Posterior vena cava (tissue), 2 donors: ENCODE measurements around the gene NTN4. TPM values are rescaled to one million over a fixed set of nuclear protein-coding genes. Genes with fewer than 3 reads are reported as not detected.
"Not testable (repeated sequence)": the region's sequence is repeated elsewhere in the genome, so short reads cannot be mapped to it uniquely, and the experiment has no call there.

Experiments
- DNase-seq: peaks from one replicate; pipeline ENCODE4 v3.0.0-alpha.2; 2020; ENCODE audit warnings: low spot score
- intact Hi-C, 2 donors: fragments of 100-400 bp; cut with DNase I; formaldehyde crosslinking; loops; one replicate each; pipeline versions ENCODE4 v1.14.1 to v1.14.2; 2022 to 2023
- total RNA-seq, 2 donors: library from RNA; stranded (reverse); fragmentation: NEBNext Ultra II Directional; extraction: Animal tissue kit (Norgen Biotek cat#: 25700); gene quantifications; one replicate each; pipeline ENCODE4 v1.2.1, GENCODE V29; 2021
- donor health status: DM: yes; HTN: yes; CAD: no.
- donor health status: DM: yes; HTN: yes; CAD: no.

Gene NTN4
- total RNA-seq, 2 donors from 2014 or later = 20.5 to 24.6 TPM

DNA sequence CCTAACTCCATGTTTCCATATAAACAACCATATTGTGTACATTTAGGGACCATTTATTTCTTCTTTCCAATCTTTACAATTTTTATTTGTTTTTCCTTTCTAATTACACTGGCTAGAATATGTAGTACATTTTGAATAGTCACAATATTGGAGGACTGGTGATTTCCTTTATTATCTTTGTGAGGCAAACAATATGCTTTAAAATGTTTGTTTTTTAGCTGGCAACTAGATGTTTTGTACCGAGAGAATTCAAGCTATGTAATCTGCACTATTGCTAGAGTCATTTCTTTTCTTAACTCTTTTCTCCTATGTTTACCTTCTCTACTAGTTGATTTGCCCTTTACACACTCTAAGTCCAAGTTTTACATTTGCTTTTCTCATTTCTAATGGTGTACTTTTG is 13.3 kb upstream of the NTN4 start:
- intact Hi-C loops = no loop called here
- no peak for DNase-seq

DNA sequence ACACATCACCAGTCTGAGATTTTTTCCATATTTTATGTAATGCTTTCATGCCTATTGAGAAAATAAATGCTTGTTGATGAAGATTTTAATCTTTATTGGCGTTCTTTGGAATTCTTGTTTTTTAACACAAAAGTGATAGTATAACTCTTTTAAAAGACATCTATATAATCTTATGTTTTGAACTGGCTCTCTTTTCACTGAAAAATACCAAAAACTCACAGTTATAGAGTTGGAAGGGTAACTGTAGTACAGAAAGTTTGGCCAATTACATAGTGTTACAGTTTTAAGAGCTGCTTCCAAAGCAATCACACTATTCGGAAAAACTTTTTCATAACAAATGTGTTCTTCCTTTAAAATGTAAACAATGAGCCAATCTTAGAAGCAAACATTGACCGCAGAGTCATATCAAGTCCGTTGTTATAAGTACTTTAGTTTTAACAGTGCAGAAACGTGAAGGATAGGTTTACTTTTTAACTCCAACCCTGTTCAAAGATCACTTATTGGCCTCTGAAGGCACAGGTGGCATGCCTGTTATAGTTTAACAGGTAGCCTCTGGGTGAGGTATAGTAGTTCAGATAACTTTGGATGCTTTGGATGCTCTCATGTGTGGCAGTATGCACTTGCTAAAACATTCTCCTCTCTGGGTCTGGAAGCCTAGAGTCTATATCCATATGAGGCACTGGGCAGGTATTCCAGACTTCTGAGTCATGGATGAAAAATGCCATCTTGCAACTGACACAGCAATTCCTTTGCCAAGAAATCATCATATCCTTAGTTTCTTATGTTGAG is 12.1 kb upstream of the NTN4 start:
- DNase-seq = no peak
- intact Hi-C loops = no loop called here

DNA sequence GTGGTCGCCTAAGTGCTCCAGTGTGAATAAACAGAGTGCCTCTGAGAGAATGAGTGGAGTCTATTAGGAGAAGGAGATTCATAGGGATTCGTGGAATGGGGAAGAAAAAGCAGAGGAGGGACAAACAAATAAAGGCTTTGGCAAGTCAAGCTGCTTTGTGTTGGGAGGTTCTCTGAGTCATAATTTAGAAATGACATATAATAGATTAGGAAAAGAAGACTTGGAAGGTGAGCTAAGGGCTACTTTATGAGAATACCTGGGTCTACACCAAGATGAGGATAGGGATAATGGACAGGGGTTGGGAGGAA is 6.4 kb upstream of the NTN4 start:
- no peak for DNase-seq
- intact Hi-C loops = loop anchor here in 1 of 2 donors (5.0 kb wide), 1 partner anchor 870 kb away; no protein-coding TSS in a partner anchor

DNA sequence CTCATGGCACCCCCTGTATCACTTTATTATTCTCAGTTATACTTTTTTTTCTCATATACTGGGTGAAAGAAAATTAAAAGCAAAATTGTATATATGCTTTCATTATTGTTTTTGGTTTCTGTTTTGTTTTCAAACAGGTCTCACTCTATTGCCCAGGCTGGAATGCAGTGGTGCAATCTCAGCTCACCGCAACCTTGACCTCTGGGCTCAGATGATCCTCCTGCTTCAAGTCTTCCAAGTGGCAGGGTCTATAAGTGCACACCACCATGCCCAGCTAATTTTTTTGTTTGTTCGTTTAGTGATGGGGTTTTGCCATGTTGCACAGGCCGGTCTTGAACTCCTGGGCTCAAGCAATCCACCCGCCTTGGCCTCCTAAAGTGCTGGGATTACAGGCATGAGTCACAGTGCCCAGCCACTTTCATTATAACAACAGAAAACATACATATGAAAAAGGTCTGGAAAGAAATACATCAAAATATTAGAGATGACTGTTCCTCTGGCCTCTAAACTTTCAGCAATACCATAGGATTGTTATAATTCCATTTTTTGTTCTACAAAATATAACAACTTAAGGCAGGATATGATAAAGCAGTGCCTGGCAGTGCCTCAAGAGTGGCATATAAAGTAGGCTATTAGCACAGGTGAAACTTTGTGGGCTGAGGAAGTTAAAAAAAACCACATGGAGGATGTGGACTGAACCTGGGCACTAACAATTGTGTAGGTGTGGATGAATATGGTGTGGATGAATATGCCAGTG is 5.8 kb upstream of the NTN4 start:
- no peak for DNase-seq
- intact Hi-C loops = loop anchor here in 1 of 2 donors (5.0 kb wide), 1 partner anchor 869 kb away; no protein-coding TSS in a partner anchor

DNA sequence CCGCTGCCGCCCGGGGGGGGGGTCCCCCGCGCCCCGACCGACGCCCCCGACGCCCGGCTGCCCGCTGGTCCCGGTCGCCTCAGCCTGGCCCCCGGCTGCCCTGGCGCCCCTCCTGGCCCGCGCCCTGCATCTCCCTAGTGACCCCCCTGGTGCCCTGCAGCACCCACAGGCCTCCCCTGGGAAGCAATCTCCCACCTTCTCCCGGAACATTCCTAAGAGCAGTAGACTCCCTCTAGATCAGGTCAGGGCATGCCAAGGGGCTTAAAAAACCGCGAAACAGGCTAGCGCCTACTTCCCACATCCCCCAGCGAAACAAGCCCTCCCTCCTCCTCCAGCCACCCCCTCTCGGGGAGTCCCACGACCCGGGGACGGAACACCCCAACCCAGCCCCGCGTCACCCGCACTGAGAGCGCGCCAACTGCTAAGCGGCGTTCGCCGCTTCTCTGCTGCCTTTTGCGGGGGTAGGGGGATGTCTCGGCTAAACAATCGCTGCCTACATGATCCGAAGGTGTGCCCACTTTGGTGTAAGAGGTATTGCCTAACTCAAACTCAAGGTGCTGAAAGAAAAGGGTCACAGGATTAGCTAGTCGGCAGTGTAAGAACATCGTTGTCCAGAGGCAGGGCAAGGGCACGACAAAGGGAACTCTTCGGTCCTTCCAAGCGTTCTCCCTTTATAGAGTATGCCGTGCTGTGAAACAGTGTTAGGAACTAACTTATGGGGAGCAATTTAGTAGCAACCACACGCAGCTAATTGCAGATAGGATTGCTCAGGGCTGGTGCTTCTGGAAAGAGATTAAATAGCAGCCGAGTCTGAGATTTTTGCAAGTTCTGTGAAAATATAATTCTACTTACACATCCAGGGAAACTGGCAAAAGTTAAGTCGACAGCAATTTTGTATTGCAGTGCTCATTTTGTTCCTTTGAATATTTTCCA is 619 bp upstream of the NTN4 start:
- intact Hi-C loops = no loop called here
- no peak for DNase-seq

DNA sequence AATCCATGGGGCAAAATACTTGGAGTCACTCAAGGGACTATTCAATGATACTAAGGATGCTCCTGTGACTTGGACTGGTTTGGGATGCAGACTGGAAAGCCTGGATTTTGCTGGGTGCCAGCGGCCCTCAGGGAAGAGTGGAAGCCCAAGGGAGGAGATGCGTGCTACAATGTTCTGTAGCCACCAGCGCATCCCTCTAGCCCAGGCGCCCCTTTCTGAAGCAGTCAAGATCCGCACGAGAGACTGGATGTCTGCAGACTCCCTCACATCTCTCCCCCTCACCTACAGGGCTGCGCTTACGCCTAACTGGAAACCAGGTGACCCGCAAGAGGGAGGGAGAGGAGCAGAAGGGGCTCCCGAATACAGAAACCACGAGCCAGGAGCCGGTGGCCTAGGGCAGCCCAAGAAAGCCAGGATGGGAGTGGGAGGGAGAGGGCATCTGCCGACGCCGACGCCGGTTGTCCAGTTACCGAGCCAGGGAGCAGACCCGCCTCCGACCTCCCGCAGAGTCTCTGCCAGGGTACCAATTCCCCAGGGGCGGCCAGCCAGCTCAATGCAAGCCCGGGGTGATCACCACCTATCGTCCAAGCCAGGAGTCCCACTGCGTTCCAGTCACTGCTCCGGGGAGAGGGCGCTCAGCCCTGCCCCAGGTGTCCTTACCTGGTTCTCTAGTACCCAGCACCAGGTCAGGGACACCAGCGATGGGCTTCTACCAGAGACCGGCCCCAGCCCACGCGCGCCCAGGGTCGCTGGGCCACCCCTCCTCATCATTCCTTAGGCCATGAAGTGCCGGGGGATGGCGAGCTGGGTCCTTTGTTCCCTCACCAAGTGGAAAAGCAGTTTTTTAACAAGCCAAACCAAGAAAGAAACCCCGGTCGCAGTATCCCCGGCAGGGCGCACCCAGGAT is 1.2 kb downstream of the NTN4 start:
- DNase-seq = no peak

DNA sequence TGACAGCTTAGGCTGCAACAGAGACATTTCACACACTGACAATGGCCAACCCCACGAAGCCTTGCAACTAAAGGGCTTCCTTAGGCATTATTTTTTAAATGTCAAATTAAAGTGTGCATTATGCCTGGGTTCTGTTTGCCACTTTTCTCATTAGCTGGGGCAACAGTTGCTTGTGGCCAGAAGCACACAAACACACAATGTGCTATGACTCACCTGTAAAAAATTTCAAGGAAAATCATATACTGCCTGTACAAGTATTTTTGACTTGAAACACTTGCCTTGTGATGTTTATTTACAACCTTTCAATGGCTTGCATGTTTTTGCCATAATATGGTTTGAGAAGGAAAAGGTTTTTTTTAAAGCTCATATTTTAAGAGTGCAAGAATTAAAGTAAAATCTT is 1.9 kb downstream of the NTN4 start:
- DNase-seq = no peak
- intact Hi-C loops = no loop called here

More for the DNA sequence above, 1.2 kb downstream of the NTN4 start:
- intact Hi-C loops = no loop called here

DNA sequence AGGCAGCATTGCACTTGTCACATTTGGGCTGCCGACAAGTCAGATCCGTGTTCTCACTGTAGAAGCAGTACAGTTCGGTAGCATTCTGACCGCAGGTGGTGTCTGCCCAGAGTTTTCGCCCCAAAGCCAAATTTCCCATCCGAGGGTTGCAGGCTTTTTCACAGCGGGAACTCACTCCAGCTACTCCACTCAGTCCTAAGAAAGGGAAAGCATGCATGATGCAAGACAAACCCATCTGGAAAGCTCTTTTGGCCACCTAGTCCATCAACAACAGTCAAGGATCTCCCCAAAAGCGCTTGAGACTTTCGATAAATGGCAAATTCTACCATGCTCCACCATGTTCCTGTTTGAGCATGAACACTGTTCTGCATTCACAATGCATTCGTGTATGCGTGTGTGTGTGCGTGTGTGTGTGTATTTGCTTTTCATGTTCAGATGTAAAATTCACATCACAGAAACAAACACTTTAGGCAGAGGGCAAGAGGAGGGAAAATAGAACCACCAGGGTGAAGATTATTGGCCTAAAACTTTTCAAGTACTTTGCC is 3.2 kb downstream of the NTN4 start:
- no peak for DNase-seq
- intact Hi-C loops = no loop called here

DNA sequence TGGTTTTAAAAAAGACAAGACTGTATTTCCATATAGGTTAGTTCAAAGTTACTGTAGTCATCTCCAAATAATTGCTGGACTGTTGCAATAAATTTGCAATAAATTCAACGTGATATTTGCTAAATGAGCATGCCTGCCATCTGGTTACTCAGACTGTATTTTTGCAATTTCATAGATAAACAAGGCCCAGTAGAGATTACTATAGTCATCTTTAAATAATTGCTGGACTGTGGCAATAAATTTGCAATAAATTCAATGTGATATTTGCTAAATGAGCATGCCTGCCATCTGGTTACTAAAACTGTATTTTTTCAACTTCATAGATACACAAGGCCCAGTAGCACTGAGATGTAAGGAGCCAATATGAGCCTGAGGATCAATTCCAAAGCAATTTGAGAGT is 5.6 kb downstream of the NTN4 start:
- intact Hi-C loops = no loop called here
- DNase-seq = no peak

DNA sequence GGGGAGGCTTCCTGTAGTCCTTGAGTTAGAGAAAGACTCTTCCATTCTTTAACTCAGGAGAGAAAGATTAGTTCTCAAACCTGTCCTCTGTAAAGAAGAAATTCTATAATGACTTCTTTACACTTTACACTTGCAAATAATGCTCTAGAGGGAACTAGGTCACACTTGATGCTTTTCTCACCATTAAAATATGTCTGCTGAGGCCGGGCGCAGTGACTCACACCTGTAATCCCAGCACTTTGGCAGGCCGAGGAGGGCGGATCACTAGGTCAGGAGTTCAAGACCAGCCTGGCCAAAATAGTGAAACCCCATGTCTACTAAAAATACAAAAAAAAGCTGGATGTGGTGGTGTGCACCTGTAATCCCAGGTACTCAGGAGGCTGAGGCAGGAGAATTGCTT is 6.3 kb downstream of the NTN4 start:
- intact Hi-C loops = no loop called here

DNA sequence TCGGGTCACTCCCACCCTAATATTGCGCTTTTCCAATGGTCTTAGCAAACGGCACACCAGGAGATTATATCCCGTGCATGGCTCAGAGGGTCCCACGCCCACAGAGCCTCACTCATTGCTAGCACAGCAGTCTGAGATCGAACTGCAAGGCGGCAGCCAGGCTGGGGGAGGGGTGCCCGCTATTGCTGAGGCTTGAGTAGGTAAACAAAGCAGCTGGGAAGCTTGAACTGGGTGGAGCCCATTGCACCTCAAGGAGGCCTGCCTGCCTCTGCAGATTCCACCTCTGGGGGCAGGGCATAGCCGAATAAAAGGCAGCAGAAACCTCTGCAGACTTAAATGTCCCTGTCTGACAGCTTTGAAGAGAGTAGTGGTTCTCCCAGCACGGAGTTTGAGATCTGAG is 15.1 kb downstream of the NTN4 start:
- intact Hi-C loops = not testable (repeated sequence)

More for the DNA sequence above, 6.3 kb downstream of the NTN4 start:
- DNase-seq = no peak

DNA sequence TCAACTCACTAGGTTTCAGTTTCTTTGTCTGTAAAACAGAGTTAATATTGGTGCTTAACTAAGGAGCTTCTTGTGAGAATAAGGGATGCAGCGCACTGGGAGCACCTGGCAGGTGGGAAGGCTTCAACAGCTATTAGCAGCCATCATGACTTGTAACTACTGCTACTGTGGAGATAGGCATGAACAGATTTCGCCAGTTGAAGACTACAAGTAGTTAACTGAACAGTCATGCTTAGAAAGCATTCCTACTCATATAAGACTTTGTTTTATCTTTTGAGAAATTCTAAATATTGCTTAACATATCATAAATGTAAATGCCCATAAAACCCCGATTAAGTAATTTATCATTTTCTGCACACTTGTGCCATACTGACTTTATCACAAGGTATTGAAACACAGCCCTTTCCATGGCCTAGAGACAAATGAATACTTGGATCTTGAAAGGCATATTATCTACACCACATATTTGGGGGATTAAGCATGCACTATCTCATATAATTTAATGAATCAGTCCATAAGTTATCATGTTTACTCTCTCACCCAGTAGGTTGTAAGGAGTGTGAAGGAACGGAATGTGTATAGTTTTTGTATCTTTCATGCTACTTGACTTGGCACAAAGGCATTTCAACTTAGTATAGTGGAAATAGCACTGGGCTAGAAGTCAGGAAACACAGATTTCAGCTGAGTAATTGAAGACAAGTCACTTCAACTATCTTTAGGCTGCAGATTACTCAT is 16.1 kb downstream of the NTN4 start:
- no peak for DNase-seq
- intact Hi-C loops = no loop called here

More for the DNA sequence above, 15.1 kb downstream of the NTN4 start:
- not testable (repeated sequence) for DNase-seq

DNA sequence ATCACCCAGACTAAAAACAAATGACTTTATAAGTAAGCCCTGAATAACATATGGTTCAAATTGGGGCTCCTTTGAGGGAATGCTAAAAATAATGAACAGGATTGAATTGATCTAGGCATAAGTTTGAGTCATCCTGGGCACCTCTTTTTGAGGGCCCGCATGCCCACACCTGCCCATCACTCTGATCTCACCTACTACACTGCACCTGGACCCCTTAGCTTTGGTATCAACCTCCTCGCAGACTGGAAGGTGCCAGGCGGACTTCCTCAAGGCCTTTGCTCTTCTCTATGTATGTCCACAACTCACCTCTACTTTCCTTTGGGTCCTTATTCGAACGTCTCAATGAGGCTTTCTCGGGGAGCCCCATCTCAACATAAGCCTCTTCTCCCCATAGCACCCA is 17.2 kb downstream of the NTN4 start:
- intact Hi-C loops = no loop called here
- no peak for DNase-seq

DNA sequence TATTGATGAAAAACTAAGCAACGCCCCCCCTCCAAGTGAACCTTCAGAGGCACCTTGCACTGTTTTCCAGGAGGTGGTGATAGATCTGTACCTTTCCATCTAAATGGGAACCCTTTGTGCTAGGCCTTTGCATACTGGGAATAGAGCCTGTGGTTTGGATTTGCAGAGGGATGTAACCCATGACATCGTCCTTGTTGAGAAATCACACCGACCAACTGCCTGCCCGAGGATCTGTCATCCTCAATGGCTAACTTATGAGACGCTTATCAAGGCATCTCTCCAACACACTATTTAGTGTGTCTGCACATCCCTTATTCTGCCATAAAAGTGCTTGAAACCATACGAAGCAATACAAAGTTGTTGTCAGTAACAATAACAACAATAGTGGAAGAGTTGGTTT is 22.9 kb downstream of the NTN4 start:
- intact Hi-C loops = no loop called here
- no peak for DNase-seq

DNA sequence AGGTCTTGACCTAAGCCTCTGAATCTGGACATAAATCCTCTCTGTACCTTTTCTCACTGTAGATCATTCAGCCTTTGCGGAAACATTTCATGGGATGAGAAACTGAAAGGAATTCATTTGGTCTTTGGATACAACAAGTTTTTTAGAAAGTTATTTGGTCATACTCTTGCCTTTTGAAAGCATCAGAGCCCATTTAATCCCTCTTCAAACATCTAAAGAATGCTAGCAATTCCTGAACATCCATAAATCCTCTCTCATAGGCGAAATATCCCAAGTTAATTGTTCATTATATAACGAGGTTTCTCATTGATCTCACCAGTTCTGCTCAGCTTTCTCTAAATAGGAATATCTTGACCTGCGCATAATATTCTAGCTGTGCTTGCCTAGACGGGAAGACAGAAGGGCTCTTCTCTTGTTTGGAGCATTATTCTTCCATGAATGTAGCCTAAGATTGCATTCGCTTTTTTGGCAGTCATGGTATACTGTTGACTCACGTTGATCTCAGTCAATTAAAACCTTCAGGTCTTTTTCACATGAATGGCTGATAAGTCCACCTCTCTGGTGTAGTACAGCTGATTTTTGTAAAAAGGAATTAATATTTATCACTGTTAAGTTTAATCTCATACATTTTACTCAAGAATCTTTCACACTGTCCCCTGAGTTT is 24.1 kb downstream of the NTN4 start:
- DNase-seq = no peak
- intact Hi-C loops = no loop called here

DNA sequence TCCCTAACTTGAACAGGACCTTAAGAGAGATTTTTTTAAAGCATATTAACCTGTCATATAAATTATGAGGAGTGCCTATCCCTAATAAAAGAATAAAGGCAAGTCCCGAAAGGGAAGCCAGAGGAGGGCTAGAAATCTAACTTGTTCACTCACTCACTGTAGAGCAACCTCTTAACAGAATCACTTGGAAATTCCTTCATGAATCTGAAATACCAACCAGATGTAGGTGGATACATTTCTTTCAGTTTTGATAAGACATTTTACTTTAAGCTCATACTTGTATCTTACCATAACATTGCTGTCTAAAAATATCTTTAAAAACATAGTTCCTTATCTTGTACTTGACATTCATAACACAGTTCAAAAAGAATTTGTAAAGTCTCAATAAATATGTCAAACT is 25.7 kb downstream of the NTN4 start:
- DNase-seq = no peak
- intact Hi-C loops = no loop called here

DNA sequence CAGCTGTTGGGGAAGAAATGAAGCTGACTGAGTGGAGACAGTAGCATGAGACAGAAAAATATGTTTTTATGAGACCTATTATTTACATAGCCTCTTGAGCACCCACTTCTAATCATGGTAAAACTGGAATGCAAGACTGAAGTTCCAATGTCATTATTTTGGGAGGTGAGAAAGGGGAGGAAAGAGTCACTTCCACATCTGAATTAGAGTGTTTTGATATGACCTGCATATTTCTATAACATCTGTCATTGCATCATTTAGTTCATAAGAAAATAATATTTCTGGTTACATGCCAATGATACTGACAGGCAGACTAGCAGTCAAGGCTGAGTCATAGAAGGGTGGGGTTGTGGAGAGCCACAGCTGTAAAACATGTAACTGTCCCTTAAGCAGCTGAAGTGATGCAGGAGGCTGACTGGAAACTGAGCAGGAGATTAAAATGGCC is 26.7 kb downstream of the NTN4 start:
- DNase-seq = no peak
- intact Hi-C loops = no loop called here
